ENCODE data around the gene MYCBP2.

MYCBP2 gene

GRCh38 chr13:77374786-77375185 lies 47.9 kb upstream of the MYCBP2 start:
- H3K36me3 ChIP-seq (ENCODE audit: control insufficient read depth in 2 of 2, insufficient read depth in 1 of 2, low read length in 2 of 2) = no peaks in the 10 kb centered on the region
- H3K4me1 ChIP-seq (ENCODE audit: control insufficient read depth, insufficient read depth, low read length) = no peaks in the 10 kb centered on the region
- H3K27ac ChIP-seq (ENCODE audit: extremely low read depth, low read depth, low read length) = no peak overlapping the region
- no peaks in the 10 kb centered on the region for H3K9me3 ChIP-seq (ENCODE audit: control insufficient read depth, insufficient read depth, low read depth, low read length)
- TF ChIP-seq CTCF (tag by site-specific recombination; IDR thresholded peaks at IDR 0.05) = no peak
- TF ChIP-seq ZNF701 (tag by site-specific recombination; IDR thresholded peaks at IDR 0.05) = no peak
- TF ChIP-seq ZNF571 (tag by site-specific recombination; IDR thresholded peaks at IDR 0.05) = no peak
- TF ChIP-seq KLF16 (tag by site-specific recombination; IDR thresholded peaks at IDR 0.05) = no peak
- no peak for TF ChIP-seq ZNF23 (tag by site-specific recombination; IDR thresholded peaks at IDR 0.05; ENCODE audit: borderline replicate concordance)
- no peak for TF ChIP-seq ZNF26 (tag by site-specific recombination; IDR thresholded peaks at IDR 0.05)
- TF ChIP-seq ZNF843 (tag by site-specific recombination; IDR thresholded peaks at IDR 0.05) = no peak
- no peak for TF ChIP-seq ZNF114 (tag by site-specific recombination; IDR thresholded peaks at IDR 0.05)
- TF ChIP-seq ZNF202 (tag by site-specific recombination; IDR thresholded peaks at IDR 0.05; ENCODE audit: borderline replicate concordance) = no peak
- no peak for TF ChIP-seq FEZF1 (tag by site-specific recombination; IDR thresholded peaks at IDR 0.05)
- TF ChIP-seq ZNF302 (tag by site-specific recombination; IDR thresholded peaks at IDR 0.05; ENCODE audit: low read depth) = no peak
- TF ChIP-seq, protein P1, sequence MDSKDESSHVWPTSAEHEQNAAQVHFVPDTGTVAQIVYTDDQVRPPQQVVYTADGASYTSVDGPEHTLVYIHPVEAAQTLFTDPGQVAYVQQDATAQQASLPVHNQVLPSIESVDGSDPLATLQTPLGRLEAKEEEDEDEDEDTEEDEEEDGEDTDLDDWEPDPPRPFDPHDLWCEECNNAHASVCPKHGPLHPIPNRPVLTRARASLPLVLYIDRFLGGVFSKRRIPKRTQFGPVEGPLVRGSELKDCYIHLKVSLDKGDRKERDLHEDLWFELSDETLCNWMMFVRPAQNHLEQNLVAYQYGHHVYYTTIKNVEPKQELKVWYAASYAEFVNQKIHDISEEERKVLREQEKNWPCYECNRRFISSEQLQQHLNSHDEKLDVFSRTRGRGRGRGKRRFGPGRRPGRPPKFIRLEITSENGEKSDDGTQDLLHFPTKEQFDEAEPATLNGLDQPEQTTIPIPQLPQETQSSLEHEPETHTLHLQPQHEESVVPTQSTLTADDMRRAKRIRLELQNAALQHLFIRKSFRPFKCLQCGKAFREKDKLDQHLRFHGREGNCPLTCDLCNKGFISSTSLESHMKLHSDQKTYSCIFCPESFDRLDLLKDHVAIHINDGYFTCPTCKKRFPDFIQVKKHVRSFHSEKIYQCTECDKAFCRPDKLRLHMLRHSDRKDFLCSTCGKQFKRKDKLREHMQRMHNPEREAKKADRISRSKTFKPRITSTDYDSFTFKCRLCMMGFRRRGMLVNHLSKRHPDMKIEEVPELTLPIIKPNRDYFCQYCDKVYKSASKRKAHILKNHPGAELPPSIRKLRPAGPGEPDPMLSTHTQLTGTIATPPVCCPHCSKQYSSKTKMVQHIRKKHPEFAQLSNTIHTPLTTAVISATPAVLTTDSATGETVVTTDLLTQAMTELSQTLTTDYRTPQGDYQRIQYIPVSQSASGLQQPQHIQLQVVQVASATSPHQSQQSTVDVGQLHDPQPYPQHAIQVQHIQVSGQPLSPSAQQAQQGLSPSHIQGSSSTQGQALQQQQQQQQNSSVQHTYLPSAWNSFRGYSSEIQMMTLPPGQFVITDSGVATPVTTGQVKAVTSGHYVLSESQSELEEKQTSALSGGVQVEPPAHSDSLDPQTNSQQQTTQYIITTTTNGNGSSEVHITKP (tag by site-specific recombination; IDR thresholded peaks at IDR 0.05) = no peak
- no peak for TF ChIP-seq ZNF354C (tag by site-specific recombination; IDR thresholded peaks at IDR 0.05; ENCODE audit: borderline replicate concordance, low read depth)
- TF ChIP-seq, protein P2, sequence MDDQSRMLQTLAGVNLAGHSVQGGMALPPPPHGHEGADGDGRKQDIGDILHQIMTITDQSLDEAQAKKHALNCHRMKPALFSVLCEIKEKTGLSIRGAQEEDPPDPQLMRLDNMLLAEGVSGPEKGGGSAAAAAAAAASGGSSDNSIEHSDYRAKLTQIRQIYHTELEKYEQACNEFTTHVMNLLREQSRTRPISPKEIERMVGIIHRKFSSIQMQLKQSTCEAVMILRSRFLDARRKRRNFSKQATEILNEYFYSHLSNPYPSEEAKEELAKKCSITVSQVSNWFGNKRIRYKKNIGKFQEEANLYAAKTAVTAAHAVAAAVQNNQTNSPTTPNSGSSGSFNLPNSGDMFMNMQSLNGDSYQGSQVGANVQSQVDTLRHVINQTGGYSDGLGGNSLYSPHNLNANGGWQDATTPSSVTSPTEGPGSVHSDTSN (CRISPR knock-in tag; IDR thresholded peaks at IDR 0.05) = no peak
- TF ChIP-seq, protein P3, sequence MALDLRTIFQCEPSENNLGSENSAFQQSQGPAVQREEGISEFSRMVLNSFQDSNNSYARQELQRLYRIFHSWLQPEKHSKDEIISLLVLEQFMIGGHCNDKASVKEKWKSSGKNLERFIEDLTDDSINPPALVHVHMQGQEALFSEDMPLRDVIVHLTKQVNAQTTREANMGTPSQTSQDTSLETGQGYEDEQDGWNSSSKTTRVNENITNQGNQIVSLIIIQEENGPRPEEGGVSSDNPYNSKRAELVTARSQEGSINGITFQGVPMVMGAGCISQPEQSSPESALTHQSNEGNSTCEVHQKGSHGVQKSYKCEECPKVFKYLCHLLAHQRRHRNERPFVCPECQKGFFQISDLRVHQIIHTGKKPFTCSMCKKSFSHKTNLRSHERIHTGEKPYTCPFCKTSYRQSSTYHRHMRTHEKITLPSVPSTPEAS (tag by site-specific recombination; IDR thresholded peaks at IDR 0.05) = no peak
- no peak for TF ChIP-seq ZNF311 (tag by site-specific recombination; IDR thresholded peaks at IDR 0.05; ENCODE audit: borderline replicate concordance)
- H3K4me3 ChIP-seq (ENCODE audit: low read depth, low read length) = no peak overlapping the region
- ChIA-PET CTCF (no interaction called here), POLR2A (no interaction called here)

GRCh38 chr13:77374339-77374738 lies 47.4 kb upstream of the MYCBP2 start:
- no peak for TF ChIP-seq ZNF426 (tag by site-specific recombination; IDR thresholded peaks at IDR 0.05)
- H3K9me3 ChIP-seq (ENCODE audit: control insufficient read depth, insufficient read depth, low read depth, low read length) = no peaks in the 10 kb centered on the region
- ChIA-PET POLR2A (no interaction called here), CTCF (interaction anchor here (0.5 kb wide), 1 partner anchor 217 kb away, joined by 3 read pairs; no protein-coding TSS in a partner anchor)
- H3K27ac ChIP-seq (ENCODE audit: extremely low read depth, low read depth, low read length) = no peak overlapping the region
- no peaks in the 10 kb centered on the region for H3K36me3 ChIP-seq (ENCODE audit: control insufficient read depth in 2 of 2, insufficient read depth in 1 of 2, low read length in 2 of 2)
- H3K4me3 ChIP-seq (ENCODE audit: low read depth, low read length) = no peak overlapping the region
- no peaks in the 10 kb centered on the region for H3K4me1 ChIP-seq (ENCODE audit: control insufficient read depth, insufficient read depth, low read length)

All from HEK293 (cell line).